Mesenchymal stem cell (in vitro differentiated cells and primary cell): Measurements from ENCODE around the gene FAM83F.

Source experiments
- DNase-seq: peaks from one replicate; pipeline ENCODE4 v3.0.0-alpha.2; 2013
- H2AFZ ChIP-seq: one replicate; pipeline ENCODE4 v1.6.1; 2013; ENCODE audit warnings: low read depth, mild to moderate bottlenecking, control low read depth, inconsistent platforms, low read length, moderate library complexity
- H2AK5ac ChIP-seq: 2 replicates; pipeline ENCODE4 v1.6.1; 2013; ENCODE audit warnings: low read length, moderate library complexity, mild to moderate bottlenecking, inconsistent platforms; ENCODE audit not compliant: severe bottlenecking
- H2BK120ac ChIP-seq: one replicate; pipeline ENCODE4 v1.6.1; 2013; ENCODE audit warnings: low read depth, mild to moderate bottlenecking, inconsistent platforms, low read length, moderate library complexity
- H2BK12ac ChIP-seq, 2 experiments: one replicate each; pipeline ENCODE4 v1.6.1; 2013; ENCODE audit warnings: inconsistent platforms in 2 of 2, low read length in 2 of 2, mild to moderate bottlenecking in 2 of 2, moderate library complexity in 2 of 2, control low read depth in 1 of 2
- H2BK15ac ChIP-seq: one replicate; pipeline ENCODE4 v1.6.1; 2013; ENCODE audit warnings: mild to moderate bottlenecking, low read depth, inconsistent platforms; ENCODE audit not compliant: poor library complexity, severe bottlenecking
- H2BK5ac ChIP-seq: 2 replicates; pipeline ENCODE4 v1.6.1; 2013; ENCODE audit warnings: low read depth, mild to moderate bottlenecking, low read length, control low read depth, inconsistent platforms; ENCODE audit not compliant: poor library complexity, severe bottlenecking
- H3K14ac ChIP-seq, 2 experiments: one replicate each; pipeline ENCODE4 v1.6.1; 2013; ENCODE audit warnings: inconsistent platforms in 2 of 2, low read length in 2 of 2, control low read depth in 1 of 2, mild to moderate bottlenecking in 1 of 2, moderate library complexity in 1 of 2
- H3K18ac ChIP-seq, 2 experiments: one replicate each; pipeline ENCODE4 v1.6.1; 2013; ENCODE audit warnings: inconsistent platforms in 2 of 2, low read length in 2 of 2, control low read depth in 1 of 2, low read depth in 1 of 2, mild to moderate bottlenecking in 1 of 2
- H3K23ac ChIP-seq, 2 experiments: one replicate each; pipeline ENCODE4 v1.6.1; 2013; ENCODE audit warnings: inconsistent platforms in 2 of 2, low read length in 2 of 2, mild to moderate bottlenecking in 2 of 2, moderate library complexity in 2 of 2, control low read depth in 1 of 2
- H3K27ac ChIP-seq: 2 replicates; pipeline ENCODE4 v1.5.1; 2013; ENCODE audit warnings: mild to moderate bottlenecking, moderate library complexity, low read length, control low read depth, inconsistent platforms; ENCODE audit not compliant: poor library complexity, severe bottlenecking
- H3K27me3 ChIP-seq, 2 experiments: 2 replicates each; pipeline versions ENCODE4 v1.6.1 to v1.7.0; 2013; ENCODE audit warnings: low read length in 2 of 2, mild to moderate bottlenecking in 2 of 2, moderate library complexity in 2 of 2, control low read depth in 1 of 2, inconsistent platforms in 1 of 2; ENCODE audit not compliant: control insufficient read depth in 1 of 2, insufficient read depth in 1 of 2
- H3K36me3 ChIP-seq, 2 experiments: 2 replicates each; pipeline versions ENCODE4 v1.6.1 to v1.7.0; 2013; ENCODE audit warnings: low read length in 2 of 2, control low read depth in 1 of 2, inconsistent platforms in 1 of 2, low read depth in 1 of 2, mild to moderate bottlenecking in 1 of 2; ENCODE audit not compliant: insufficient read depth in 2 of 2, control insufficient read depth in 1 of 2
- H3K4ac ChIP-seq, 2 experiments: one replicate each; pipeline ENCODE4 v1.6.1; 2013; ENCODE audit warnings: inconsistent platforms in 2 of 2, low read length in 2 of 2, mild to moderate bottlenecking in 2 of 2, moderate library complexity in 2 of 2, control low read depth in 1 of 2, low read depth in 1 of 2
- H3K4me1 ChIP-seq: 2 replicates; pipeline ENCODE4 v1.6.1; 2013; ENCODE audit warnings: low read depth, low read length, control low read depth; ENCODE audit not compliant: control insufficient read depth, insufficient read depth
- H3K4me2 ChIP-seq: 2 replicates; pipeline ENCODE4 v1.6.1; 2013; ENCODE audit warnings: low read length, mild to moderate bottlenecking, inconsistent platforms; ENCODE audit not compliant: poor library complexity, severe bottlenecking
- H3K4me3 ChIP-seq, 2 experiments: 2 replicates each; pipeline versions ENCODE4 v1.5.1 to v1.7.0; 2013; ENCODE audit warnings: low read length in 2 of 2, mild to moderate bottlenecking in 2 of 2, control low read depth in 1 of 2, low read depth in 1 of 2; ENCODE audit not compliant: insufficient read depth in 1 of 2
- H3K79me1 ChIP-seq: replicated peaks from 2 replicates; pipeline ENCODE4 v1.6.1; 2013; ENCODE audit warnings: mild to moderate bottlenecking, control low read depth, low read length, inconsistent platforms; ENCODE audit not compliant: poor library complexity, severe bottlenecking
- H3K9ac ChIP-seq: 2 replicates; pipeline ENCODE4 v1.7.0; 2013; ENCODE audit warnings: mild to moderate bottlenecking, low read length, moderate library complexity
- H3K9me3 ChIP-seq: 2 replicates; pipeline ENCODE4 v1.7.0; 2013; ENCODE audit warnings: mild to moderate bottlenecking, low read length; ENCODE audit not compliant: control insufficient read depth
- H4K8ac ChIP-seq: one replicate; pipeline ENCODE4 v1.6.1; 2013; ENCODE audit warnings: inconsistent platforms, mild to moderate bottlenecking, low read length, moderate library complexity
- H4K91ac ChIP-seq: one replicate; pipeline ENCODE4 v1.6.1; 2013; ENCODE audit warnings: mild to moderate bottlenecking, low read length, inconsistent platforms
- WGBS: methylation state at CpG from one replicate; pipeline ENCODE4 v1.1.7; 2013; ENCODE audit warnings: mixed read lengths; 5-methylcytosine and 5-hydroxymethylcytosine counted together

Gene FAM83F

DNA sequence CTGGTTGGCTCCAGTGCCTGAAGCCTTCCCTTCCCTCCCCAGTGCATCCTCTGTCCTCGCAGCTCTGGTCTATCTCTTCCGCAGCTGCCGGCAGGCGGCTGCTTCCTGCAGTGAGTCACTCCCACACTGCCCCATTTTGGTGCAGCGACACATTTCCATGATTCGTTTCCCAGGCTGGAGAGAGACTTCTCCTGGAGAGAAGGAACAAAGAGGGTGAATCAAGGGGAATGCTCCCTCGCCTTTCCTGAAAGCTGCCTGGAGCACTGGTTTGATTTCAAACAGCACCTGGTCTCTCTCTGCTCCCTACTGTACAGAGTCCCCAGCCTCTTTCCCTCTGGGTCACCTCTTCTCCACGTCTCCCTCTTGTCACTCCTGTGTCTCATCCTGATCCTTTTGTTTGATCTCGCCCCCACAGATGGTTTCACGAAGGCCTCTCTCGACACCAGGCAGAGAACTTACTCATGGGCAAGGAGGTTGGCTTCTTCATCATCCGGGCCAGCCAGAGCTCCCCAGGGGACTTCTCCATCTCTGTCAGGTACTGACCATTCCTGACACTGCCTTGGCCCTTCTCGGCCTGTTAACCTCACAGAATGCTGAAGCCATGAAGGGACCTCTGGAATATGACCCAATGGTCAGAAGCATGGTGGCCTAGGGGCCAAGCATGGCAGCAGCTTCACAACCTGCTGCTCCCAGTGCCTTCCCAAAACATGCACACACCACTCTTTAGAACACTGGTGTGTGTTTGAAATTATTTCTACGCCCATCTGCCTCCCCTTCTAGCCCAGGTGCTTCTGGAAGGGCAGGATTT lies 34.9 kb upstream of the FAM83F start, which contains the start of gene TMA7B:
Gene TMA7B (plus strand): TSS at position 758 of the 808 bp plus-strand sequence. CDS start 3,978 bp downstream, outside the sequence.
- Histone ChIP-seq H3K27me3 (peaks cover 0 to 33% of the 10 kb centered on the region in 2 experiments), H3K4me2 (peak within 1 kb of the TSS; percentile 10), H3K9ac (no peak within 1 kb of the TSS), H3K4me1 (peaks cover 26% of the 10 kb centered on the region), H2BK5ac (peak within 1 kb of the TSS; percentile 48), H3K4ac (peak within 1 kb of the TSS; percentile 60 to 64), H3K23ac (no peak within 1 kb of the TSS), H4K91ac (peak within 1 kb of the TSS; percentile 70), H3K4me3 (no peak within 1 kb of the TSS), H2BK15ac (peak within 1 kb of the TSS; percentile 74), H3K36me3 (no peaks in the 10 kb centered on the region), H4K8ac (peak within 1 kb of the TSS; percentile 91), H3K18ac (peak within 1 kb of the TSS; percentile 46 to 80), H2AK5ac (peak within 1 kb of the TSS; percentile 96), H2BK120ac (peak within 1 kb of the TSS; percentile 75), H3K14ac (no peak within 1 kb of the TSS), H2BK12ac (peak within 1 kb of the TSS; percentile 31 to 96), H3K9me3 (no peaks in the 10 kb centered on the region), H2AFZ (peak within 1 kb of the TSS; percentile 55), H3K27ac (peak within 1 kb of the TSS; percentile 90), H3K79me1 (no peaks in the 10 kb centered on the region)
- DNase-seq, result peak; percentile 86
- 61% methylated on average over 10 of the region's 14 CpGs for WGBS

DNA sequence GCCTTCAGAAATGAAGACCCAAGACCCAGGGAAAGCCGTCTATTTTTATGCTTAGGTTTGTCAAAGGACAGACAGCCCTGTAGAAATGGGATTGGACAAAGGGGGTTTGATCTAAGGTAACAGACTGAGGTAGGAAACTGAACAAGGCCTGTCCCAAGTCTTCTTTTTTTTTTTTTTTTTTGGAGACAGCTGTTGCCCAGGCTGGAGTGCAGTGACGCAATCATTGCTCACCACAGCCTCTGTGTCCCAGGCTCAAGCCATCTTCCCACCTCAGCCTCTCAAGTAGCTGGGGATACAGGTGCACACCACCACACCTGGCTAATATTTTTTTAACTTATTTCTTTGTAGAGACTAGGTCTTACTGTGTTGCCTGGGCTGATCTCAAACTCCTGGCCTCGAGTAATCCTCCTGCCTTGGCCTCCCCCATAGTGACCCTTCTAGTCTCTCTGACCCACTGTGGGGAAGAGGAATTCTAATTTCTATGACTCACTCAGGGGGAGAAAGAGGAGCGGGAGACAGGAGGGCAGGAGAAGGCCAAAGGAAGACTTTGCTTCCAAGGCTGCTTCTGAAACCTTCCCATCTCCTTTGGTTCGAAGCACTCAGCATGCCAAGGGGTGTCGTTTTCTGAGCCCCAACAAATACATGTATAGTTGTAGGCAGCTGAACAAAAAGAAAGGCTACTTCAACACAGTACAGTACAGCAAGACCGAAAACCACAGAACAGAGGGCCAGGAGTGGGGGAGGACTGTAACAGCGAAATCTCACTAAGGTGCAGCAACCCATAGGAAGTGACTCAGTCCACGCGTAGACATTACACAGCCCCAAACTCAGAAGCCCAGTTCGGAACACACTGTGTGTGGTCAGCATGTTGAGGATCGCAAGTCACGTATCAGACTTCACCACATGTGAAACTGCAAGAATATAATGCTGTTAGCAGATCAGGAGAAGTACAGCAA lies 33.7 kb upstream of the FAM83F start:
- Histone ChIP-seq H2BK5ac (peak overlapping the region; percentile 48), H3K14ac (no peak overlapping the region), H4K91ac (peak overlapping the region; percentile 67), H3K27ac (peak overlapping the region; percentile 90), H3K4ac (no peak overlapping the region), H2BK12ac (peak overlapping the region in 1 of 2 experiments; percentile 62), H3K18ac (peak overlapping the region; percentile 31 to 60), H3K79me1 (no peaks in the 10 kb centered on the region), H3K9ac (peak overlapping the region; percentile 21), H3K9me3 (no peaks in the 10 kb centered on the region), H3K4me2 (peak overlapping the region; percentile 10), H2BK15ac (no peak overlapping the region), H2AFZ (no peak overlapping the region), H2BK120ac (no peak overlapping the region), H3K27me3 (peaks cover 0 to 42% of the 10 kb centered on the region in 2 experiments), H2AK5ac (peak overlapping the region; percentile 74), H3K36me3 (no peaks in the 10 kb centered on the region), H3K4me3 (no peak overlapping the region), H4K8ac (peak overlapping the region; percentile 58), H3K23ac (no peak overlapping the region), H3K4me1 (peaks cover 23% of the 10 kb centered on the region)
- DNase-seq, result peak; percentile 98
- 29% methylated on average over 7 of the region's 13 CpGs for WGBS

DNA sequence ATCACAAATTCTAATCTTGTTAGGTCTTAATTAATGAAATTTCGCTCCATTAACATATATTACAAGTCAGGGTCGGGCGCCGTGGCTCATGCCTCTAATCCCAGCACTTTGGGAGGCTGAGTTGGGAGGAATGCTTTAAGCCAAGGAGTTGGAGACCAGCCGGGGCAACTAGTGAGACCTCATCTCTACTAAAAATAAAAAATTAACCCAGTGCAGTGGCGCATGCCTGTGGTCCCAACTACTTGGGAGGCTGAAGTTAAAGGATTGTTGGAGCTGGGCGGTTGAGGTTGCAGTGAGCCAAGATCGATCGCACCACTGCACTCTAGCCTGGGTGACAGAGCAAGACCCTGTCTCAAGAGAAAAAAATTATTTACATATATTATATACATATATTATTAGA lies 32.7 kb upstream of the FAM83F start:
- H3K4me1 ChIP-seq, result peaks cover 23% of the 10 kb centered on the region
- peaks cover 0 to 48% of the 10 kb centered on the region in 2 experiments for H3K27me3 ChIP-seq
- H3K36me3 ChIP-seq, result no peaks in the 10 kb centered on the region
- no peak overlapping the region for H4K8ac ChIP-seq
- no peaks in the 10 kb centered on the region for H3K79me1 ChIP-seq
- no peak overlapping the region for H2BK12ac ChIP-seq
- no peak overlapping the region for H3K14ac ChIP-seq
- no peak overlapping the region for H2AFZ ChIP-seq
- H3K9ac ChIP-seq, result no peak overlapping the region
- no peak overlapping the region for H3K4ac ChIP-seq
- no peak overlapping the region for H3K18ac ChIP-seq
- peak overlapping the region; percentile 90 for H3K27ac ChIP-seq
- H4K91ac ChIP-seq, result no peak overlapping the region
- H2AK5ac ChIP-seq, result no peak overlapping the region
- H2BK5ac ChIP-seq, result no peak overlapping the region
- no peak overlapping the region for H3K4me3 ChIP-seq
- 85% methylated on average over 6 of the region's 9 CpGs for WGBS
- H3K23ac ChIP-seq, result no peak overlapping the region
- no peaks in the 10 kb centered on the region for H3K9me3 ChIP-seq
- no peak overlapping the region for H2BK120ac ChIP-seq
- peak; percentile 9 for DNase-seq
- H2BK15ac ChIP-seq, result peak overlapping the region; percentile 35
- H3K4me2 ChIP-seq, result no peak overlapping the region
